K562 (cell line): Measurements from ENCODE around the gene COASY. TPM values are rescaled to one million over a fixed set of nuclear protein-coding genes. Genes with fewer than 3 reads are reported as not detected.

Experiments used
- EP400 ChIP-seq: fragments of 450-650 bp; IDR thresholded peaks from 2 replicates; pipeline ENCODE4 v1.6.1; 2017; ENCODE audit warnings: antibody characterized with exemption, mild to moderate bottlenecking, moderate library complexity
- FOXJ3 ChIP-seq: sonication (generic); formaldehyde crosslinking; IDR thresholded peaks from 2 replicates; pipeline ENCODE4 v1.4.0; 2020; ENCODE audit warnings: mild to moderate bottlenecking, missing genetic modification reagents
- FOXK2 ChIP-seq, 2 experiments: fragments of 450-650 bp; IDR thresholded peaks in 1 of 2; conservative IDR thresholded peaks in 1 of 2; 2 replicates each; pipeline ENCODE4 v1.6.1; 2016; ENCODE audit warnings: low read depth in 2 of 2, mild to moderate bottlenecking in 1 of 2
- FOXM1 ChIP-seq, 2 experiments: fragments of 450-650 bp in 1 of 2; sonication (generic) in 1 of 2; formaldehyde crosslinking in 1 of 2; IDR thresholded peaks; 2 replicates each; pipeline versions ENCODE4 v1.6.1 to v1.9.0; 2017 to 2022; ENCODE audit warnings: low read depth in 2 of 2, mild to moderate bottlenecking in 2 of 2, missing genetic modification reagents in 1 of 2, moderate library complexity in 1 of 2
- MAZ ChIP-seq, 2 experiments: fragments of 450-650 bp in 1 of 2; sonication (generic) in 1 of 2; formaldehyde crosslinking; IDR thresholded peaks in 1 of 2; conservative IDR thresholded peaks in 1 of 2; 2 replicates each; pipeline versions ENCODE4 v1.4.0 to v1.5.0; 2020; ENCODE audit warnings: mild to moderate bottlenecking in 1 of 2, missing genetic modification reagents in 1 of 2
- MLLT1 ChIP-seq, 2 experiments: fragments of 450-650 bp; IDR thresholded peaks; 2 replicates each; pipeline ENCODE4 v1.6.1; 2016
- MTA1 ChIP-seq: fragments of 450-650 bp; IDR thresholded peaks from 2 replicates; pipeline ENCODE4 v1.6.1; 2017; ENCODE audit warnings: borderline replicate concordance
- NFIX ChIP-seq: fragments of 250-450 bp; sonication (Bioruptor Pico); IDR thresholded peaks from 2 replicates; pipeline ENCODE4 v1.4.0; 2020; ENCODE audit warnings: low read depth, mild to moderate bottlenecking, moderate library complexity
- PHB2 ChIP-seq: fragments of 450-650 bp; IDR thresholded peaks from 2 replicates; pipeline ENCODE4 v1.6.1; 2017; ENCODE audit warnings: low read depth
- RBM15 ChIP-seq: fragments of 200-400 bp; formaldehyde crosslinking; IDR thresholded peaks from 2 replicates; pipeline ENCODE4 v1.6.1; 2018; ENCODE audit warnings: mild to moderate bottlenecking, low read length, moderate library complexity; ENCODE audit not compliant: insufficient read depth
- RFX1 ChIP-seq: fragments of 450-650 bp; IDR thresholded peaks from 2 replicates; pipeline ENCODE4 v1.6.1; 2016; ENCODE audit warnings: mild to moderate bottlenecking, moderate library complexity
- RFX7 ChIP-seq: fragments of 250-450 bp; sonication (Bioruptor Pico); IDR thresholded peaks from 2 replicates; pipeline ENCODE4 v1.5.1; 2021; ENCODE audit warnings: mild to moderate bottlenecking
- SAP30 ChIP-seq: fragments of 200-600 bp; sonication (generic); IDR thresholded peaks from 2 replicates; pipeline ENCODE4 v1.6.1; 2012; ENCODE audit warnings: borderline replicate concordance, low read depth, mild to moderate bottlenecking, moderate library complexity, low read length, control low read depth, inconsistent platforms; ENCODE audit not compliant: insufficient read depth, poor library complexity, severe bottlenecking
- THAP12 ChIP-seq: fragments of 250-450 bp; sonication (Bioruptor Pico); IDR thresholded peaks from 2 replicates; pipeline ENCODE4 v1.9.0; 2021; ENCODE audit warnings: mild to moderate bottlenecking, inconsistent platforms
- TSHZ1 ChIP-seq: fragments of 250-450 bp; sonication (Bioruptor Pico); IDR thresholded peaks from 2 replicates; pipeline ENCODE4 v1.4.0; 2020; ENCODE audit warnings: mild to moderate bottlenecking, moderate library complexity
- ZBTB34 ChIP-seq: fragments of 250-450 bp; sonication (Bioruptor Pico); IDR thresholded peaks from 2 replicates; pipeline ENCODE4 v1.8.0; 2021; ENCODE audit warnings: mild to moderate bottlenecking, moderate library complexity
- ZNF140 ChIP-seq: fragments of 250-450 bp; sonication (Bioruptor Pico); IDR thresholded peaks from 2 replicates; pipeline ENCODE4 v1.8.0; 2021; ENCODE audit warnings: moderate library complexity, mild to moderate bottlenecking, inconsistent platforms
- ZNF384 ChIP-seq: IDR thresholded peaks from 2 replicates; pipeline ENCODE4 v1.6.1; 2012; ENCODE audit warnings: low read depth, low read length, improper control_type of control experiment
- ZNF785 ChIP-seq: fragments of 250-450 bp; sonication (Bioruptor Pico); IDR thresholded peaks from 2 replicates; pipeline ENCODE4 v1.4.0; 2020; ENCODE audit warnings: mild to moderate bottlenecking
- polyA plus RNA-seq, 8 experiments: library from polyadenylated mRNA; depleted of rRNA in 4 of 8; stranded (reverse) in 5 of 8; unstranded in 3 of 8; fragments of >200 nt; fragmentation: Nextera tagmentation in 2 of 8; fragmentation: Illumina TruSeq in 1 of 8; extraction: Ambion mirVana in 2 of 8; extraction: Trizol in 1 of 8; gene quantifications; 2 replicates each; pipeline versions ENCODE4 v1.2.1 to v1.2.3, GENCODE V29; 2011 to 2014; ENCODE audit warnings: inconsistent platforms in 1 of 8, missing spikeins in 1 of 8
- total RNA-seq, 7 experiments: library from RNA; depleted of rRNA in 6 of 7; stranded (reverse); fragments of >200 nt in 6 of 7; fragmentation: Illumina TruSeq in 2 of 7; extraction: Trizol in 2 of 7; gene quantifications; 2 replicates each; pipeline versions ENCODE4 v1.2.1 to v1.2.3, GENCODE V29; 2011 to 2021; ENCODE audit warnings: low replicate concordance in 1 of 7

The COASY gene
- total and polyA plus RNA-seq, 9 of the 15 experiments (the other 6 are each of a cell fraction or from before 2014, with no cell fraction given): 25.4 to 175 (median 62.3) TPM

- TF ChIP-seq FOXM1 (IDR thresholded peaks at IDR 0.05; ENCODE audit: low read depth) (no peak), FOXM1 (CRISPR knock-in tag; IDR thresholded peaks at IDR 0.05; ENCODE audit: low read depth) (no peak), NFIX (CRISPR knock-in tag) (no peak), ZNF140 (CRISPR knock-in tag) (no peak), EP400 (peak; percentile 73; the same call in 1 of the 2 replicates), ZNF785 (CRISPR knock-in tag) (no peak), ZNF384 (0 out of 2 replicates have a peak, but pooled peaks have one; percentile 9), ZBTB34 (CRISPR knock-in tag) (no peak), MAZ (CRISPR knock-in tag; conservative IDR thresholded peaks at IDR 0.05 in 1 of 2, IDR thresholded peaks at IDR 0.05 in 1 of 2) (peak; percentile 83 to 98), TSHZ1 (no peak), FOXJ3 (no peak), RBM15 (no peak), SAP30 (no peak), PHB2 (no peak), MTA1 (no peak; the same call in 1 of the 2 replicates), MLLT1 (IDR thresholded peaks at IDR 0.05) (0 out of 4 replicates have a peak, but pooled peaks of 1 of the 2 experiments have one; percentile 1), RFX7 (no peak), RFX1 (no peak), FOXK2 (conservative IDR thresholded peaks at IDR 0.05 in 1 of 2, IDR thresholded peaks at IDR 0.05 in 1 of 2; ENCODE audit: low read depth in 2 of 2) (peak in 1 of 2 experiments; percentile 60; a peak in 2 of 4 replicates), THAP12 (CRISPR knock-in tag) (peak; percentile 82; the same call in 1 of the 2 replicates)
Observed at GRCh38 chr17:42609182-42609813, 47.4 kb downstream of the COASY start, which contains the start of the genes RETREG3 and TUBG1 (continued).
